ENCODE data around the gene B3GALT6.

B3GALT6 gene

GRCh38 chr1:1253314-1253713 lies 21.3 kb downstream of the B3GALT6 start:
- in situ Hi-C loops (cut with HindIII; ENCODE audit: low pct_ligation_motif_present, low pct_unique_long_range_greater_than_20kb, low sequenced_read_pairs) = no loop called here
- no peak for DNase-seq

- in situ Hi-C loops (cut with HindIII; ENCODE audit: low pct_ligation_motif_present, low pct_unique_long_range_greater_than_20kb, low sequenced_read_pairs) = no loop called here
- DNase-seq = no peak
These were observed 22.1 kb downstream of the B3GALT6 start for GRCh38 chr1:1253972-1254666.

GRCh38 chr1:1254667-1254998 lies 22.6 kb downstream of the B3GALT6 start:
- in situ Hi-C loops (cut with HindIII; ENCODE audit: low pct_ligation_motif_present, low pct_unique_long_range_greater_than_20kb, low sequenced_read_pairs) = no loop called here
- DNase-seq = no peak

- no peak for DNase-seq
- in situ Hi-C loops (cut with HindIII; ENCODE audit: low pct_ligation_motif_present, low pct_unique_long_range_greater_than_20kb, low sequenced_read_pairs) = no loop called here
These were observed 23.0 kb downstream of the B3GALT6 start for GRCh38 chr1:1255078-1255477.

GRCh38 chr1:1255611-1256010 lies 23.6 kb downstream of the B3GALT6 start:
- no peak for DNase-seq
- in situ Hi-C loops (cut with HindIII; ENCODE audit: low pct_ligation_motif_present, low pct_unique_long_range_greater_than_20kb, low sequenced_read_pairs) = no loop called here

GRCh38 chr1:1256956-1257871 lies 25.2 kb downstream of the B3GALT6 start:
- in situ Hi-C loops (cut with HindIII; ENCODE audit: low pct_ligation_motif_present, low pct_unique_long_range_greater_than_20kb, low sequenced_read_pairs) = no loop called here
- DNase-seq = no peak

- in situ Hi-C loops (cut with HindIII; ENCODE audit: low pct_ligation_motif_present, low pct_unique_long_range_greater_than_20kb, low sequenced_read_pairs) = no loop called here
- no peak for DNase-seq
These were observed 27.1 kb downstream of the B3GALT6 start for GRCh38 chr1:1259119-1259488.

GRCh38 chr1:1259540-1259939 lies 27.5 kb downstream of the B3GALT6 start:
- in situ Hi-C loops (cut with HindIII; ENCODE audit: low pct_ligation_motif_present, low pct_unique_long_range_greater_than_20kb, low sequenced_read_pairs) = no loop called here
- DNase-seq = no peak

- in situ Hi-C loops (cut with HindIII; ENCODE audit: low pct_ligation_motif_present, low pct_unique_long_range_greater_than_20kb, low sequenced_read_pairs) = no loop called here
- DNase-seq = no peak
These were observed 28.0 kb downstream of the B3GALT6 start for GRCh38 chr1:1259951-1260600.

GRCh38 chr1:1260843-1261560 lies 29.0 kb downstream of the B3GALT6 start:
- in situ Hi-C loops (cut with HindIII; ENCODE audit: low pct_ligation_motif_present, low pct_unique_long_range_greater_than_20kb, low sequenced_read_pairs) = no loop called here
- DNase-seq = no peak

- in situ Hi-C loops (cut with HindIII; ENCODE audit: low pct_ligation_motif_present, low pct_unique_long_range_greater_than_20kb, low sequenced_read_pairs) = no loop called here
- no peak for DNase-seq
These were observed 30.0 kb downstream of the B3GALT6 start for GRCh38 chr1:1262071-1262470.

- DNase-seq = no peak
- in situ Hi-C loops (cut with HindIII; ENCODE audit: low pct_ligation_motif_present, low pct_unique_long_range_greater_than_20kb, low sequenced_read_pairs) = no loop called here
These were observed 30.7 kb downstream of the B3GALT6 start for GRCh38 chr1:1262758-1263157.

GRCh38 chr1:1264026-1264425 lies 32.0 kb downstream of the B3GALT6 start:
- in situ Hi-C loops (cut with HindIII; ENCODE audit: low pct_ligation_motif_present, low pct_unique_long_range_greater_than_20kb, low sequenced_read_pairs) = no loop called here
- no peak for DNase-seq

- peak; percentile 80 for DNase-seq
- in situ Hi-C loops (cut with HindIII; ENCODE audit: low pct_ligation_motif_present, low pct_unique_long_range_greater_than_20kb, low sequenced_read_pairs) = no loop called here
These were observed 32.8 kb downstream of the B3GALT6 start for GRCh38 chr1:1264868-1265272.

GRCh38 chr1:1267488-1268283 lies 35.6 kb downstream of the B3GALT6 start:
- in situ Hi-C loops (cut with HindIII; ENCODE audit: low pct_ligation_motif_present, low pct_unique_long_range_greater_than_20kb, low sequenced_read_pairs) = no loop called here
- DNase-seq = no peak

- in situ Hi-C loops (cut with HindIII; ENCODE audit: low pct_ligation_motif_present, low pct_unique_long_range_greater_than_20kb, low sequenced_read_pairs) = no loop called here
- DNase-seq = no peak
These were observed 36.2 kb downstream of the B3GALT6 start for GRCh38 chr1:1268284-1268682.

GRCh38 chr1:1270813-1271212 lies 38.8 kb downstream of the B3GALT6 start:
- no peak for DNase-seq
- in situ Hi-C loops (cut with HindIII; ENCODE audit: low pct_ligation_motif_present, low pct_unique_long_range_greater_than_20kb, low sequenced_read_pairs) = no loop called here
